Fibroblast of skin of back (primary cell): ENCODE data around the gene CHMP4A.
A peak's percentile ranks its signal among the peaks of the same experiment; 100 is the strongest.
"Not testable (repeated sequence)": the region's sequence is repeated elsewhere in the genome, so short reads cannot be mapped to it uniquely, and the experiment has no call there.

ENCODE experiments used
- DNase-seq: peaks from one replicate; pipeline ENCODE4 v3.0.0-alpha.2; 2013

The CHMP4A gene

DNA sequence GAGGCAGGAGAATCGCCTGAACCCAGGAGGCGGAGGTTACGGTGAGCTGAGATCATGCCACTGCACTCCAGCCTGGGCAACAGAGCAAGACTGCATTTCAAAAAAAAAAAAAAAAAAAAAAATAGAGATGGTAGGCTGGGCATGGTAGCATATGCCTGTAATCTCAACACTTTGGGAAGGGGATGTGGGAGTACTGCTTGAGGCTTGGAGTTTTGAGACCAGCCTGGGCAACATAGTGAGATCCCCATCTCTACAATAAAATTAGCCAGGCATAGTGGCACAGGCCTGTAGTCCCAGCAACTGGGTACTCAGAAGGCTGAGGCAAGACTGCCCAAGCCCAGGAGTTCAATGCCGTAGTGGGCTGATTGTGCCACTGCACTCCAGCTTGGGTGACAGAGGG is 9.7 kb upstream of the CHMP4A start:
- DNase-seq: not testable (repeated sequence)

DNA sequence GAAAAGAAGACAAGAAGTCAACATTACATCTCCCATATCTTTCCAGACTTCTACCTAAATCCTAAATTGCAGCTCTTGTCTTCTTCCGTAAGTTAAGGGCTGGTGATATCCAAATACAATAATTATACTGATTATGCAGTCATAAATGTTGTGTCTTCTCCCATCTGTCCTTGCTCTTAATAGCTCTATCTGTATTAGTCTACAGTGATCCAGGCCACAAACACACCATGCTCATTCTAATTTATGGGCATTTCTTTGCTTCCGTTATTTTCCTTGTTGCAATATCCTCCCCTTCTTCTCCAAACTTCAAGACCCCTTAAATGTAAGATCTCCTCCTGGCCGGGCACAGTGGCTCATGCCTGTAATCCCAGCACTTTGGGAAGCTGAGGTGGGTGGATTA is 6.2 kb upstream of the CHMP4A start:
- DNase-seq: no peak

DNA sequence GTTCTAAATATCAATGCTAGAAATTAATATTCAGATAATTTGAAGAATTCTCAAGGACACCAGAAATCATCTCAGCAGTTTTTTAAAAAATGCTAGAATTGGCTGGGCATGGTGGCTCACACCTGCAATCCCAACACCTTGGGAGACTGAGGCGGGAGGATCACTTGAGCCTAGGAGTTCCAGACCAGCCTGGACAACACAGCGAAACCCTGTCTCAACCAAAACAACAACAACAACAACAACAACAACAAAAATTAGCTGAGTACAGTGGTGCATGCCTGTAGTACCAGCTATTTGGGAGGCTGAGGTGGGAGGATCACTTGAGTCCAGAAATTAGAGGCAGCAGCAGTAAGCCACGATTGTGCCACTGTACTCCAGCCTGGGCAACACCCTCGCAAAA is 5.8 kb upstream of the CHMP4A start:
- no peak for DNase-seq

DNA sequence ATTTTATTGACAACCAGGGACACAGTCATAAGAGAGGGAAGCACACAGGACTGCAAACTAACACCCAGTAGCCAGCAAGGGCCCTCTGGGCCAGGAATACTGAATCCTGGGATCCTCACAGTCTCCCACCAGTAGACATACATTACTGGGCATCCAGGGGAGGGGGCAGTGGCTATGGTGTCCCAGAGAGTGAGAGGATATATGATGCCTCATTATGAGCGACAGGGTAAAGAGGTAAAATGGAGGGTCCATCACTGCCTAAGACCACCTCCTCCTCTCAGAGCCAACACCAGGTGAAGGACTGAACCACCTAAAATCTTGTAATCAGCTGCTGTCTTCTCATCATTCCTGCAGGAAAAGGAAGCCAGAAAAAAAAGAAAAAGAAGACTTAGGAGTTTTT is 3.6 kb upstream of the CHMP4A start:
- not testable (repeated sequence) for DNase-seq

DNA sequence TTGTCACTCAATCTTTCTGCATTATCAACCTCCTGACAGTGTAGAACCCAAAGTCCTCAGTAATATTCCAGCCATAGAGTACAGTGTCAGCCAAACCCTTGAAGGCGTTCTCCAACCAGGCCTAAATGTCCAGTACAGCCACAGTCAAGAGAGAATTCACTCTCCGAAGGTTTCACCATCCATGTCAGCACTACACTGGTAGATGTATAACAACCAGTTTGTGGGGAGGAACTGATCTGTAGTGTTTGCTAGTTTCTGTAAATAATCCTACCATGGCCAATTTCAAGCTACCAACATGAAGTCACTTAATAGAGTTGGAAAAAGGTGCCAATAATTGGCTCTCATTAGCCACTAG is 3.0 kb upstream of the CHMP4A start:
- DNase-seq: no peak

DNA sequence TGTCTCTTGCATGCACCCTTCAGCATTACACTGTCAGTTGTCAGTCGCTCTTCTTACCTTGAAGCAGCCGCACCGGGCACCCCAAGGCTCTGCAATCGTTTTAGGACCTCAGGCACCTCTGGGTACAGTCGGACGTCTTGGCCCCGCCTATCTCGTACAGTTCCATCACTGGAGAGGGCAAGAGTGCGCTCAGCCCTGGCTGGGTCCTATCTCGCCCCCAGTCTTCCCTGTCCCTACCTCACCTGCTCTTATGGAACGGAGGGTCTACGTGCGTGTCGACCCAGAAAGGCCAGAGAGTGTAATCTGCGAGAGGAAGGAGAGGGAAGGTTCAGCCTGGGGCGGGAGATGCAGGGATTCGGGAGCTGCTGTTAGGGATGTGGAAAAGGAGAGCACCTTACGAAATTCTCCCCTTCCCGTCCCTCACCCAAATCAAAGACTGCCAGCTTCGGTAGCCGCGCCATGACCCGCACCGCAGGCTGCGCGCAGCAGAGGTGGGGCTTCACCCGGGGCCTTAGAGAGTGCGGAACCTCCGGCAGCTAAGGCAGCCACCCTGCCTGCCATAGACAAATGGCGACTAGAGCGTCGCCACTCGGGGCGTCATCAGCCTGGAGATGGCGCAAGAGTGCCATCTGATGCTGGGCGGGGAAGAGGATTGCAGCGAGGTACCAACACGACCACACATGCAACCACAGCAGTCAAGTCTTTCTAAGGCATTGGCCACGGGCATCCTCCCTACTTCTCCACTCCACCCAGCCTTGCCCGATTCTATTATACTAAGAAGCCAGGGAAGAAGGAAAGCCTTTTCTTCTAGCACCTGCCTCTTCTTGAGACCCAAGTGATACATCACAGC is 2.4 kb upstream of the CHMP4A start, which contains the start of gene MDP1:
TSS of gene MDP1 (minus strand) at position 572 of the 850 bp plus-strand sequence. CDS start at position 461, 111 bp downstream.
- peak; percentile 86 for DNase-seq

DNA sequence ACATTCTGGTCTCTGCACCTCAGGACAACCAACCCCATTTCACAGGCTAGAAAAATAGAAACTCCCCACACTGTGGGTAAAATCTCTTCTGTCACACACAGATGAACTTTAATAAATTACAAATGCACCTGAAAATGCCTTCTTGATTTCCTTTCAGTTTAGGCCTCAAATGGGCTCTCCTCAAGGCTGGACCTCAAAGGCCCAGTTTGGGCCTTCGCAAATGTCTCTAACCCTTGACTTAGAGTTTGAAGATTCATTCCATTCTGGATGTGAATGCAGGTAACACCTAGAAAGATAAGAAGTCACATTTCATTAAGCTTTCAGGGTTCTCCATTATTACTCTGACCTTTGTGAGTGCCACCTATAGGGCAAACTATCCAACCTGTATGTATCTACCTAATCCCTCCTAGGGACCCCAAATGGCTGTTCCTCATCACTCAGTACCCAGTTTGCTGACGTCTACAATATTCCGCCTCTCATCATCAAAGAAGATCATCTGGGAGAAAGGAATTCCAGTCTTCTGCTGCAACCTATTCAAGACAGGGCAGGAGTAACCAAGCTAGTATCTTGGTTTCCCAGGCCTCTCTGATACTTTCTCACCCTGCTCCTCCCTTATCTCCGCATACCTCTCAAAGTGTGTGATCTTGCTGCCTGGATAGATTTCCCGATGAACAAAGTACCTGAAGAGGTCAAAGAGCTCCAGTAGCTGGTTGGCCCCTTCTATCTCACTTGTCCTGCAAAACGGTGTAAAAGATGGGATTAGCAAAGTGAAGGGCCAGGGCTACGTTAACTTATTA is 776 bp upstream of the CHMP4A start:
- no peak for DNase-seq

DNA sequence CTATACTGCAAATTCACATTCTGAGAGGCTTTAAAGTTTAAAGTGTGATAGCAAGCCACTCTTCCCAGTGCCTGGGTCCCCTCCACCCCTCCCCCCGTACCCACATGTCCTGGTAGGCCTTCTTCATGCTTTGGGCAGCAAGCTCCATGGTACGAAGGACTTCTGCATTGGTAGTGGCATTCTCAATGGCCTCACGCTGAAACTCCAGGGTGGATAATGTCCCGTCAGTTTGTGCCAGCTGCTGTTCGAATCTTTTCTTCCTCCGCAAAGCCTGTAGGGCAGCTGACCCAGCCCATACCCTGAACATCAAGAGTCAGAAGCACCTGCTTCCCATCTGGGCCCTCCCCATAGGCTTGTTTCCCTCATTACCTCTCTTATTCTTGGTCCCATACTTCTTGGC is 2.0 kb downstream of the CHMP4A start:
- DNase-seq: no peak

DNA sequence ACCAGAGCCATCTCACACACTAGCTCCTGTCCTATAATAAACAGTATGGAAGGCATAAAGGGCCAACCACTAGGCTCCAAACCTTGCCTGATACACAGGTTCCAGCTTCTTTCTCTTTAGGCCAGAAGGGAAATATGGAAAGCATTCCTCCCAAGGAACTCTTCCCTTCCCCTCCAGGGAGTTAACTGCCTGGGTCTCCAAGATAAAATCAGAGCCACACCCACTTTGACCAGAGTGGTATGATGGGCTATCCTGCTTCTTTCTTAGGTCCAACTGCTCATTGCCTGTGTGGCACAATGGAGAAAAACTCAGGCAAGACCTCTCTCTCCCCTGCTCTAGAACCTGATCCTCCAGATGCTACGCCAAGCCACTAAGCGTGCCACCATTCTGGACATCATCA is 5.7 kb downstream of the CHMP4A start:
- no peak for DNase-seq

DNA sequence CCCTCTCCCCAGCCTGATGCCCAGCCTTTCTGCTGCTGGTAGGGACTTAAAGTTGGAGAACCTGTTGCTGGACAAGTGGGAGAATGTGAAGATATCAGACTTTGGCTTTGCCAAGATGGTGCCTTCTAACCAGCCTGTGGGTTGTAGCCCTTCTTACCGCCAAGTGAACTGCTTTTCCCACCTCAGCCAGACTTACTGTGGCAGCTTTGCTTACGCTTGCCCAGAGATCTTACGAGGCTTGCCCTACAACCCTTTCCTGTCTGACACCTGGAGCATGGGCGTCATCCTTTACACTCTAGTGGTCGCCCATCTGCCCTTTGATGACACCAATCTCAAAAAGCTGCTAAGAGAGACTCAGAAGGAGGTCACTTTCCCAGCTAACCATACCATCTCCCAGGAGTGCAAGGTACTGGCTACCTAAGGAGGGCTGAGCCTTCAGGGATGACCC is 6.2 kb downstream of the CHMP4A start:
- DNase-seq: no peak

DNA sequence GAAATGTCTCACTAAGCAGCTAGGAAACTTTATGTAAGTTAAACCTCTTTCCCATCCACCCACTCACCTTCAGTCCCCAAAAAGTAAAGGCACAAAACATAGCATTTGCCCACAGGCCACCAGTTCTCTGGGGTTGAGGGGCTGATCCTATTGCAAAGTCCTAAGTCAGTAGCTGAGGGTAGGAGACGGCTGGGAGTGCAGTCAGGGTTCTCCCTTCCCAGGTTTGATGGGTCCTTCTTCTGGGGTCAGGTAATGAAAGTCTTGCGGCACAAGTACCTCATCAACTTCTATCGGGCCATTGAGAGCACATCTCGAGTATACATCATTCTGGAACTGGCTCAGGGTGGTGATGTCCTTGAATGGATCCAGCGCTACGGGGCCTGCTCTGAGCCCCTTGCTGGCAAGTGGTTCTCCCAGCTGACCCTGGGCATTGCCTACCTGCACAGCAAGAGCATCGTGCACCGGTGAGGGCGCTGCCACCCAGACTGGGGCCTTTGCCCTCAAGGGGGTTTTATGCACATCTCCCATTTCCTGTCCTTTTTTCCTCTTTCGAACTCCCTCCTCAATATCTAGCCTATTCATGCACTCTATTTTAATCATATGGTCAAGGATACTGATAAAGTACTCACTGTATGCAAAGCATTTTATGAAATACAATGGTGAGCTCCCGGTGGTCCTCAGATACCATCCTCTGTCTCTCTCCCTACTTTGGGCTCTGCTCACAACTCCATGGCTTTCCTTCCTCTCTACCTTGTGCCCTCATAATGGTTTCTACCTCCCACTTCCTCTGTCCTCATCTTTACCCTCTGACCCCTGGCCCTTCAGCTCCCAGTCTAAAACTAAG is 6.8 kb downstream of the CHMP4A start:
- DNase-seq: no peak

DNA sequence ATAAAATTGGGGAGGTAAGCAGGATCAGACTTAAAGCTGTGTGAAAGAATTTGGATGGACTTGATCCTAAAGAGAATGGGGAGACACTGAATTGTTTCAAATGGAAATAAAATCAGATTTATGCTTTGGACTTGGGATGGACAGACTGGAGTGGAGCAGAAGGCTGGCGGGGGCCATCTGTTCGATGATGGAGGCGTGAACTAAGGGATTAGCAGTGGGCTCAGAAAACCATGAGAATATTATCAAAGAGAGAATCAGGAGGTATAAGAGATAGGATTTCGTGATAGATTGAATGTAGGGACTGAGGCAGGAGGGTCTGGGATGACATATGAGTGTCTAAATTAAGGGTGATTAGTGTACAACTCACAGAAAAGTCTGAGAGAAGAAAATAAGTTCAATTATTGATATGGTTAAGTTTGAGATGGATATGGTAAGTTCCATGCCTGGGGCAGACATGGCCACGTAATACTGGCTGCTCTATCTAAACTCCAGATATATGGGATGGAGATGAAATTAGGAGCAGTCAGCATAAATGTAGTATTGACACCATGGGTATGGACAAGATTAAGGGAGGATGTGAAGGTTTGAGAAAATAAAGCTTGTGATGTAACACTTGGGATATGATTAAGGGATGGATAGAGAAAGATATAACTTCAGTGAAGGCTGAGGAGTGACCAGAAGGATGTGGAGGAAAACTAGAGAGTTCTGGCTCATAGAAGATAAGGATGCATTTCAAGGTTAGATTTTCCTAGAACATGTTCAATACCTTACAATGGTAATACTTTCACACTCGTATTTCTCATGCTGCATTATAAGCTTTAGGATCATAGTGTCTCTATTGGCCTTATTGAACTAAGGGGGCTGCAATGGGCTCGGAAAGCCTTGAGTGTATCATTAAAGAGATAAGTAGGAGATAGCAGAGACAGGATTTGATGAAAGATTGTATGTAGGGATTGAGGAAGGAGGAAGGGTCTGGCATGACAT is 8.8 kb downstream of the CHMP4A start:
- no peak for DNase-seq

DNA sequence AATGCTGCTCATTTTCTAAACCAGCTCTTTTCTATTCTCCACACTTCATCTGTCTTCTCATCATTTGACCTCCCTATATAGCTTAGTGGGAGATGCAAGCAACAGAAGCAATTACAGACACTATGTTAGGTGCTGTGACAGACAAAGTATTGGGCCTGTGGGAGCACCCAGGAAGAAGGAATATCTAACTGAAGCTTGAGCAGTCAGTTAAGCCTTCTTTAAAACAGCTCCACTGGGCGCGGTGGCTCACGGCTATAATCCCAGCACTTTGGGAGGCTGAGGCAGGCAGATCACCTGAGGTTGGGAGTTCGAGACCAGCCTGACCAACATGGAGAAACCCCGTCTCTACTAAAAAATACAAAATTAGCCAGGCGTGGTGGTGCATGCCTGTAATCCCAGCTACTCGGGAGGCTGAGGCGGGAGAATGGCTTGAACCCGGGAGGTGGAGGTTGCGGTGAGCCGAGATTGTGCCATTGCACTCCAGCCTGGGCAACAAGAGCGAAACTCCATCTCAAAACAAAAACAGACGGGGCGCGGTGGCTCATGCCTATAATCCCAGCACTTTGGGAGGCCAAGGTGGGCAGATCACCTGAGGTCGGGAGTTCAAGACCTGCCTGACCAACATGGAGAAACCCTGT is 9.9 kb downstream of the CHMP4A start:
- DNase-seq: not testable (repeated sequence)

DNA sequence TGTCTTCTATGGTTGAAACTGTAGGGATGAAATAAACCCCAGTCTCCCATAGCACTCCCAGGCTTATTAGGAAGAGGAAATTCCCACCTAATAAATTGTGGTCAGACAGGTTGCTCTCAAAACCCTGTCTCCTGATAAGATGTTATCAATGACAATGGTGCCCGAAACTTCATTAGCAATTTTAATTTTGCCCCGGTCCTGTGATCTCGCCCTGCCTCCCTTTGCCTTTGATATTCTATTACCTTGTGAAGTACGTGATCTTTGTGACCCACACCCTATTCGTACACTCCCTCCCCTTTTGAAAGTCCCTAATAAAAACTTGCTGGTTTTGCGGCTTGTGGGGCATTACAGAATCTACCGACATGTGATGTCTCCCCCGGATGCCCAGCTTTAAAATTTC is 10.8 kb downstream of the CHMP4A start:
- DNase-seq: not testable (repeated sequence)

DNA sequence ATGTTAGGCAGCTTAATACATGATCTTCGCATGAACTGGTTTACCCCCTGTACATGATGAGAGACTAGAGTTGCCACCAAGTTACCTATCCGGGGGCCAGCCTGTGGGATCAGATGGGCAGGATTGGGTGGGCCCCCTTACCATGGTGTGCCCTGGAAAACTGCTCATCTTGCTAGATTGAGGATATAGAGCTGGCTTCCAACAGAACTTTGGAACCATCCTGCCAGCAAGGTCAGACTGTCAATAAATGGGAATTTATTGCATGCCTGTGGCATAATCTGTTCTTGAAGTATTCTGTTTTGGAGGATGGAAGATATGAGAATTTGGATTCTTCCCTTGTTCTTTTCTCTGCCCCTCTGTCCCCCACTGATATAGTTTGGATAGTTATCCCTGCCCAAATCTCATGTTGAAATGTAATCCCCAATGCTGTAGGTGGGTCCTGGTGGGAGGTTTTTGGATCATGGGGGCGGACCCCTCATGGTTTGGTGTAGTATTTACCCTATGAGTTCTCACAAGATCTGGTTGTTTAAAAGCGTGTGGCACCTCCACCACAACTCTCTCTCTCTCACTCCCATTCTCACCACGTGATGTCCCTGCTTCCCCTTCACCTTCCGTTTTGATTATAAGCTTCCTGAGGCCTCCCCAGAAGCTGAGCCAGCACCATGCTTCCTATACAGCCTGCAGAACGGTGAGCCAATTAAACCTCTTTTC is 14.3 kb downstream of the CHMP4A start:
- DNase-seq: no peak

DNA sequence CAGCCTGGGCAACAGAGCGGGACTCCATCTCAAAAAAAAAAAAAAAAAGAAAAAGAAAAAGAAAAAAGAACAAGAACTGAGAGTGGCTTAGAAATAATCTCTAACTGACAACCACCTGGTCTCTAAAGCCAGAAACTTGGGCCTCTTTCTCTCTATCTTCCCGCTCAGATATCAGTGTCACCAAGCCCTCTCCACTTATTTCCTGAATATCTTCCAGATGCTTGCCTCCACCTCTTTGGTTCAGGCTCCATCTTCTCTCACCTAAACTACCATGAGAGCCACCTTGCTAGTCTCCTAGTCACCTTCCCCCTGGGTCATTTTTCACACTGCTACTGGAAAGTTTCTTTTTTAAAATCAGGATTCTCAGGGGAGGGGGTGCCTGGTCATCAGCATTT is 16.2 kb downstream of the CHMP4A start:
- no peak for DNase-seq

DNA sequence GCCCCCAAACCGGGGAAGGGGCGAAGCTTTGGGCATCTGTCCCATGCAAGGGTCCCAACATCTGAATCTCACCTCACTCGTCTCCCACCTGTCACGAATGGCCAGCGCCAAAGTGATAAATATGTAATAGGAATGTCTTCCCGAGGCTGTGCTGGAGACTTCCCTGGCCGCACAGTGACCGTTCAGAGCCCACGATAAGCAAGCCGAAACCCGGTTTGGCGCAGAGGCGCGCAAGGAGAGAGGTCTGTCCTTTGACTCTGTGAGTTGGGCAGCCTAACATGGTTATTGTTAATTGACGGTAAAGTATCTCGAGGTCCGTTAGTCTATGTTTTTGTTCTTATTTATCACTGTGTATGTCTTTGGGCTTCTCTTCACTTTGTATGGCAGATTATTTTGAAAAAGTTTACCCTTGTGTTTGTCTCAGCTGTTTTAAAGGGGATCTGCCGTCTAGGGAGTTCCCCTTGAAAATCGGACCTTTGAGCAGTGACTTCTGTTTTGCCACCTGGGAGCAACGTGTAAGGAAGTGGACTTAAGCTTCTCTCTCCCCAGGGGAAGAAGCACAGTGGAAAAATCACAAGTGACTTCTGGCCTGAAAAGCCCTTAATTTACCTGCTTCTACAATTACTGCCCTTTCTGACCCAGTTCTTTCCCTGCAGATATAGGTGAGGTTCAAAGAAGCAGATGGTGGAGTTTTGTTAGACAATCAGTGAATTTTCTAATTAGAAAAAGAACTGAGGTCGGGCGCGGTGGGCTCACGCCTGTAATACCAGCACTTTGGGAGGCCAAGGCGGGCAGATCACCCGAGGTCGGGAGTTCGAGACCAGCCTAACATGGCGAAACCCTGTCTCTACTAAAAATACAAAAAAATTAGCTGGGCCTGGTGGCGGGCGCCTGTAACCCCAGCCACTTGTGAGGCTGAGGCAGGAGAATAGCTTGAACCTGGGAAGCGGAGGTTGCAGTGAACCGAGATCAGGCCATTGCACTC is 16.9 kb downstream of the CHMP4A start:
- DNase-seq: peak; percentile 14

DNA sequence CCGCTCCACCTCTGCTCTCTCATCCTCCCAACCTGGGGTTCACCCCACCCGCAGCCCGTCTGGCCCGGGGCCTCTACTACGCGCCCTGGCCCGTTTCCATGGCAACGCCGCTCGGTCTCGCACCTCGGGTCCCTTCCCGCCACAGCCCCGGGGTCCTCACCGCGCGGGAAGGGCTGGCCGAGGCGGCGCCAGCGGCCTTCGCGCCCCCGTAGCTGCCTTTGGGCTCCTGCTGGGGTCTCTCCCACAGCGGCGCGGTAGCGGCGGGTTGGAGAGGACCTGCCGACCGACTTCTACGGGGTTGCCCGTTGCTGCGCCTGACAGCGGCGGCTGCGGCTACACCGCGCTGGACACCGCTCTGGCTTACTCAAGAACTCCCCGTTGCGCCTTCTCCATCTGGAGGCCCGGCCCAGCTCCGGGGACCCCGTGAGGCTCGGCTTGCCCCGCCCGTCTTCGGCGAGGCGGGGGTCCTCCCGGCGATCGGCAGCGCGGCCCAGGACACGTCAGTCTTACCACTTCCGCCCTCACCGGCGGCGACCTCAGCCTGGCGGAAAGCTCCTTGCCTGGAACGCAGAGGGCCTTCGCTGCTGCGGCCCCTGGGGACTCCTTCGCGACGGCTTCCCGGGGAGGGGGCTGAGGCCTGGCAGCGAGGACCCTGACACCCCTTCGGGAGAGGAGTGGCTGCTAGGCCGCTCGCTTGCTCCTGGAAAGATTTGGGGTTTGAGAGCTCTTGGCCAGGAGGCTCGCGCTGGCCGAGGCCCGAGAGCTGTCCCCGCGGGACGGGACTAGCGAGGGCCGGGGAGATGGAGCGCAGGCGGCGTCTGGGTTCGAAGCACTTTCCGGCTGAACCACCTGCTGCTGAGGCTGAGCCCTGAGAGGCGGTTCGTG is 17.9 kb downstream of the CHMP4A start, which contains the start of gene TM9SF1:
TSS of gene TM9SF1 (minus strand) at position 256 of the 885 bp plus-strand sequence. CDS start 422 bp downstream, outside the sequence.
- DNase-seq: peak; percentile 87
